ENCODE measurements around the gene RIT2.

The RIT2 gene

GRCh38 chr18:43012951-43013350, 102.5 kb downstream of the RIT2 start:
- H3K4me1 ChIP-seq (ENCODE audit: insufficient read depth, low read length), result peaks cover 9% of the 10 kb centered on the region; the same call in 1 of the 2 replicates
- H3K9ac ChIP-seq (ENCODE audit: low read depth, low read length), result no peak overlapping the region
- H3K36me3 ChIP-seq (ENCODE audit: insufficient read depth, low read length), result no peaks in the 10 kb centered on the region
- no peaks in the 10 kb centered on the region for H3K9me3 ChIP-seq (ENCODE audit: control insufficient read depth, insufficient read depth, low read length)

- H3K36me3 ChIP-seq (ENCODE audit: insufficient read depth, low read length), result no peaks in the 10 kb centered on the region
These were observed 104.9 kb downstream of the RIT2 start for GRCh38 chr18:43010611-43011010.

GRCh38 chr18:43009674-43010073, 105.8 kb downstream of the RIT2 start:
- peaks cover 14% of the 10 kb centered on the region; the same call in 1 of the 2 replicates for H3K4me1 ChIP-seq (ENCODE audit: insufficient read depth, low read length)
- H3K36me3 ChIP-seq (ENCODE audit: insufficient read depth, low read length), result no peaks in the 10 kb centered on the region
- H3K9ac ChIP-seq (ENCODE audit: low read depth, low read length), result no peak overlapping the region
- no peaks in the 10 kb centered on the region for H3K9me3 ChIP-seq (ENCODE audit: control insufficient read depth, insufficient read depth, low read length)

More at GRCh38 chr18:43010611-43011010, 104.9 kb downstream of the RIT2 start:
- H3K4me1 ChIP-seq (ENCODE audit: insufficient read depth, low read length), result peaks cover 11% of the 10 kb centered on the region; the same call in 1 of the 2 replicates
- no peaks in the 10 kb centered on the region for H3K9me3 ChIP-seq (ENCODE audit: control insufficient read depth, insufficient read depth, low read length)
- H3K9ac ChIP-seq (ENCODE audit: low read depth, low read length), result no peak overlapping the region

GRCh38 chr18:43007365-43007764, 108.1 kb downstream of the RIT2 start:
- no peaks in the 10 kb centered on the region for H3K9me3 ChIP-seq (ENCODE audit: control insufficient read depth, insufficient read depth, low read length)
- H3K4me1 ChIP-seq (ENCODE audit: insufficient read depth, low read length), result peaks cover 14% of the 10 kb centered on the region; the same call in 1 of the 2 replicates
- H3K9ac ChIP-seq (ENCODE audit: low read depth, low read length), result no peak overlapping the region
- no peaks in the 10 kb centered on the region for H3K36me3 ChIP-seq (ENCODE audit: insufficient read depth, low read length)

GRCh38 chr18:43004421-43004820, 111.1 kb downstream of the RIT2 start:
- no peak overlapping the region for H3K9ac ChIP-seq (ENCODE audit: low read depth, low read length)
- peaks cover 9% of the 10 kb centered on the region; the same call in 1 of the 2 replicates for H3K4me1 ChIP-seq (ENCODE audit: insufficient read depth, low read length)
- H3K36me3 ChIP-seq (ENCODE audit: insufficient read depth, low read length), result no peaks in the 10 kb centered on the region
- H3K9me3 ChIP-seq (ENCODE audit: control insufficient read depth, insufficient read depth, low read length), result no peaks in the 10 kb centered on the region

- Histone ChIP-seq H3K36me3 (ENCODE audit: insufficient read depth, low read length) (no peaks in the 10 kb centered on the region), H3K9ac (ENCODE audit: low read depth, low read length) (no peak overlapping the region), H3K4me1 (ENCODE audit: insufficient read depth, low read length) (peaks cover 5% of the 10 kb centered on the region; the same call in 1 of the 2 replicates), H3K9me3 (ENCODE audit: control insufficient read depth, insufficient read depth, low read length) (no peaks in the 10 kb centered on the region; the same call in 1 of the 2 replicates)
These were observed 113.7 kb downstream of the RIT2 start for GRCh38 chr18:43001821-43002220.

GRCh38 chr18:42996824-42997223, 118.7 kb downstream of the RIT2 start:
- H3K36me3 ChIP-seq (ENCODE audit: insufficient read depth, low read length), result no peaks in the 10 kb centered on the region
- H3K4me1 ChIP-seq (ENCODE audit: insufficient read depth, low read length), result no peaks in the 10 kb centered on the region
- no peaks in the 10 kb centered on the region; the same call in 1 of the 2 replicates for H3K9me3 ChIP-seq (ENCODE audit: control insufficient read depth, insufficient read depth, low read length)
- no peak overlapping the region for H3K9ac ChIP-seq (ENCODE audit: low read depth, low read length)

GRCh38 chr18:42980426-42980825, 135.1 kb downstream of the RIT2 start:
- Histone ChIP-seq H3K36me3 (ENCODE audit: insufficient read depth, low read length) (no peaks in the 10 kb centered on the region), H3K9me3 (ENCODE audit: control insufficient read depth, insufficient read depth, low read length) (no peaks in the 10 kb centered on the region; the same call in 1 of the 2 replicates), H3K4me1 (ENCODE audit: insufficient read depth, low read length) (peaks cover 5% of the 10 kb centered on the region; the same call in 1 of the 2 replicates), H3K9ac (ENCODE audit: low read depth, low read length) (no peak overlapping the region)

- peaks cover 5% of the 10 kb centered on the region; the same call in 1 of the 2 replicates for H3K4me1 ChIP-seq (ENCODE audit: insufficient read depth, low read length)
- no peaks in the 10 kb centered on the region; the same call in 1 of the 2 replicates for H3K9me3 ChIP-seq (ENCODE audit: control insufficient read depth, insufficient read depth, low read length)
- H3K36me3 ChIP-seq (ENCODE audit: insufficient read depth, low read length), result no peaks in the 10 kb centered on the region
- no peak overlapping the region for H3K9ac ChIP-seq (ENCODE audit: low read depth, low read length)
These were observed 137.4 kb downstream of the RIT2 start for GRCh38 chr18:42977982-42978637.

GRCh38 chr18:42976869-42977590, 138.5 kb downstream of the RIT2 start:
- Histone ChIP-seq H3K9me3 (ENCODE audit: control insufficient read depth, insufficient read depth, low read length) (no peaks in the 10 kb centered on the region; the same call in 1 of the 2 replicates), H3K9ac (ENCODE audit: low read depth, low read length) (no peak overlapping the region), H3K36me3 (ENCODE audit: insufficient read depth, low read length) (no peaks in the 10 kb centered on the region), H3K4me1 (ENCODE audit: insufficient read depth, low read length) (peaks cover 5% of the 10 kb centered on the region; the same call in 1 of the 2 replicates)

- Histone ChIP-seq H3K4me1 (ENCODE audit: insufficient read depth, low read length) (no peaks in the 10 kb centered on the region), H3K9me3 (ENCODE audit: control insufficient read depth, insufficient read depth, low read length) (no peaks in the 10 kb centered on the region), H3K36me3 (ENCODE audit: insufficient read depth, low read length) (no peaks in the 10 kb centered on the region), H3K9ac (ENCODE audit: low read depth, low read length) (no peak overlapping the region)
These were observed 146.1 kb downstream of the RIT2 start for GRCh38 chr18:42969366-42969765.

GRCh38 chr18:42961298-42961697, 154.2 kb downstream of the RIT2 start:
- Histone ChIP-seq H3K9ac (ENCODE audit: low read depth, low read length) (no peak overlapping the region), H3K9me3 (ENCODE audit: control insufficient read depth, insufficient read depth, low read length) (no peaks in the 10 kb centered on the region), H3K36me3 (ENCODE audit: insufficient read depth, low read length) (no peaks in the 10 kb centered on the region), H3K4me1 (ENCODE audit: insufficient read depth, low read length) (no peaks in the 10 kb centered on the region)

- no peaks in the 10 kb centered on the region for H3K36me3 ChIP-seq (ENCODE audit: insufficient read depth, low read length)
- no peaks in the 10 kb centered on the region for H3K9me3 ChIP-seq (ENCODE audit: control insufficient read depth, insufficient read depth, low read length)
- no peak overlapping the region for H3K9ac ChIP-seq (ENCODE audit: low read depth, low read length)
- H3K4me1 ChIP-seq (ENCODE audit: insufficient read depth, low read length), result no peaks in the 10 kb centered on the region
These were observed 156.0 kb downstream of the RIT2 start for GRCh38 chr18:42959528-42959927.

- Histone ChIP-seq H3K4me1 (ENCODE audit: insufficient read depth, low read length) (no peaks in the 10 kb centered on the region), H3K9ac (ENCODE audit: low read depth, low read length) (no peak overlapping the region), H3K9me3 (ENCODE audit: control insufficient read depth, insufficient read depth, low read length) (no peaks in the 10 kb centered on the region), H3K36me3 (ENCODE audit: insufficient read depth, low read length) (no peaks in the 10 kb centered on the region)
These were observed 157.1 kb downstream of the RIT2 start for GRCh38 chr18:42958353-42958752.

GRCh38 chr18:42956287-42956686, 159.2 kb downstream of the RIT2 start:
- Histone ChIP-seq H3K4me1 (ENCODE audit: insufficient read depth, low read length) (no peaks in the 10 kb centered on the region), H3K9me3 (ENCODE audit: control insufficient read depth, insufficient read depth, low read length) (no peaks in the 10 kb centered on the region)

More at GRCh38 chr18:42956287-42956686, 159.2 kb downstream of the RIT2 start:
- no peaks in the 10 kb centered on the region for H3K36me3 ChIP-seq (ENCODE audit: insufficient read depth, low read length)
- no peak overlapping the region for H3K9ac ChIP-seq (ENCODE audit: low read depth, low read length)
